ENCODE results near the gene RBM17. TPM values are rescaled to one million over a fixed set of nuclear protein-coding genes. Genes with fewer than 3 reads are reported as not detected.
"Not testable (repeated sequence)": the region's sequence is repeated elsewhere in the genome, so short reads cannot be mapped to it uniquely, and the experiment has no call there.

RBM17 gene
- total RNA-seq, 2 donors from 2014 or later, result 48.5 to 65.0 TPM

DNA sequence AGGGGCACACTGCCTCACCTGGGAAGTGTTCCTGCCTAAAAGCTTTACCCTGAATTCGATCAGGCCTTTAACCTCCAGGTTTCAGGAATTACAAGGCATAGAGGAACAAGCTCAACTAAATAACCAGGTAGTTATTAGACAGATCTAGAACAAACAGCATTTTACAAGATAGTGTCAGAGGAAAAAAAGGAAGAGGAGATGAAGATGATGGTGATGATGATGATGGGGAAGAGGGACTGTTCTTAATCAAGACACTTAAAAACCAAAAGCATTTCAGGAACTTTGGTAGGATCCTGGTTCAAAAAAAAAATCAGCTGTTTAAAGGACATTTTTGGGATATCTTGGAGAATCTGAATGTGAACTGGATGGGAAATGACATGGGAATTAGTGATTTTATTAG, 11.5 kb downstream of the RBM17 start:
- DNase-seq (ENCODE audit: low spot score) (no peak), ATAC-seq (ENCODE audit: insufficient number of reproducible peaks, low FRiP score, low read depth) (no peak)
- Histone ChIP-seq H3K36me3 (peaks cover 22% of the 10 kb centered on the region), H3K27me3 (replicated peaks; ENCODE audit: insufficient read depth) (no peaks in the 10 kb centered on the region), H3K27ac (no peak overlapping the region), H3K9me3 (no peaks in the 10 kb centered on the region), H3K4me1 (ENCODE audit: control insufficient read depth in 1 of 2, low read depth in 2 of 2) (peaks cover 6 to 12% of the 10 kb centered on the region in 2 donors), H3K4me3 (no peak overlapping the region)
- TF ChIP-seq CTCF (IDR thresholded peaks at IDR 0.05), result no peak

- Histone ChIP-seq H3K4me1 (ENCODE audit: control insufficient read depth in 1 of 2, low read depth in 2 of 2) (peaks cover 0 to 3% of the 10 kb centered on the region in 2 donors), H3K4me3 (no peak overlapping the region), H3K27me3 (replicated peaks; ENCODE audit: insufficient read depth) (no peaks in the 10 kb centered on the region), H3K27ac (no peak overlapping the region), H3K9me3 (no peaks in the 10 kb centered on the region), H3K36me3 (peaks cover 25% of the 10 kb centered on the region)
- ATAC-seq (ENCODE audit: insufficient number of reproducible peaks, low FRiP score, low read depth) (no peak), DNase-seq (ENCODE audit: low spot score) (no peak)
- no peak for TF ChIP-seq CTCF (IDR thresholded peaks at IDR 0.05)
Observed at GRCh38 chr10:6101181-6101580, 12.3 kb downstream of the RBM17 start.

DNA sequence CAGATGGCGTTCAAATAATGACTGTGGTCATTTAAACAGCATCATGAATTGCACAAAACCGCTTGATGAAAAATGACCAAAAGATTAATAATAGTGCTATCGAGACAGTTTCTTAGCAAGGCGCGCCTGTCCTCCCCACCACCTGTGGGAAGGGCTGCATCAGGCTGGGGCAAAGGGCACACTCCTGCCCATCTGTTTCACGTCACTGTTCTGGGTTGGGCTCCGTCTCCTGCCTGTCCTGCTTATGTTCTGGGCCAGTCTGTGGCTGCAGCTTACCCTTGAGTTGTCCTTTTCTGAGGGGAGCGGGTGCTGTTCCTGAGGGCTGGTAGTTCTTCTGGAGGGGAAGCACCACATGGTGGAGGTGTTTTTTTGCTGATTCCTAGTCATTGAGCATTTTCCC, 13.3 kb downstream of the RBM17 start:
- Histone ChIP-seq H3K4me3 (no peak overlapping the region), H3K27me3 (replicated peaks; ENCODE audit: insufficient read depth) (no peaks in the 10 kb centered on the region), H3K4me1 (ENCODE audit: control insufficient read depth in 1 of 2, low read depth in 2 of 2) (no peaks in the 10 kb centered on the region), H3K27ac (no peak overlapping the region), H3K36me3 (peaks cover 24% of the 10 kb centered on the region), H3K9me3 (no peaks in the 10 kb centered on the region)
- no peak for DNase-seq (ENCODE audit: low spot score)
- ATAC-seq (ENCODE audit: insufficient number of reproducible peaks, low FRiP score, low read depth), result no peak
- no peak for TF ChIP-seq CTCF (IDR thresholded peaks at IDR 0.05)

- no peak for ATAC-seq (ENCODE audit: insufficient number of reproducible peaks, low FRiP score, low read depth)
- H3K9me3 ChIP-seq, result no peaks in the 10 kb centered on the region
- peaks cover 15% of the 10 kb centered on the region for H3K36me3 ChIP-seq
- TF ChIP-seq CTCF (IDR thresholded peaks at IDR 0.05), result no peak
- no peaks in the 10 kb centered on the region for H3K4me1 ChIP-seq (ENCODE audit: control insufficient read depth in 1 of 2, low read depth in 2 of 2)
- no peak overlapping the region for H3K4me3 ChIP-seq
- no peak overlapping the region for H3K27ac ChIP-seq
- no peak for DNase-seq (ENCODE audit: low spot score)
- no peaks in the 10 kb centered on the region for H3K27me3 ChIP-seq (replicated peaks; ENCODE audit: insufficient read depth)
Observed at GRCh38 chr10:6103591-6103990, 14.8 kb downstream of the RBM17 start.

GRCh38 chr10:6107616-6108015, 18.8 kb downstream of the RBM17 start:
- H3K9me3 ChIP-seq; H3K4me1 ChIP-seq (ENCODE audit: control insufficient read depth in 1 of 2, low read depth in 2 of 2); H3K27ac ChIP-seq; ATAC-seq (ENCODE audit: insufficient number of reproducible peaks, low FRiP score, low read depth); DNase-seq (ENCODE audit: low spot score); H3K27me3 ChIP-seq (replicated peaks; ENCODE audit: insufficient read depth); H3K4me3 ChIP-seq: not testable (repeated sequence)
- H3K36me3 ChIP-seq, result peaks cover 18% of the 10 kb centered on the region

- H3K4me1 ChIP-seq (ENCODE audit: control insufficient read depth in 1 of 2, low read depth in 2 of 2), result no peaks in the 10 kb centered on the region
- no peak overlapping the region for H3K27ac ChIP-seq
- H3K36me3 ChIP-seq, result peaks cover 21% of the 10 kb centered on the region
- TF ChIP-seq CTCF (IDR thresholded peaks at IDR 0.05), result no peak
- H3K9me3 ChIP-seq, result no peaks in the 10 kb centered on the region
- H3K27me3 ChIP-seq (replicated peaks; ENCODE audit: insufficient read depth), result no peaks in the 10 kb centered on the region
- no peak for ATAC-seq (ENCODE audit: insufficient number of reproducible peaks, low FRiP score, low read depth)
- no peak for DNase-seq (ENCODE audit: low spot score)
- H3K4me3 ChIP-seq, result no peak overlapping the region
Observed at GRCh38 chr10:6108072-6108471, 19.2 kb downstream of the RBM17 start.

All from thoracic aorta (tissue), 2 donors.